Measurements from ENCODE around the gene TIMP3.

The TIMP3 gene

GRCh38 chr22:32788904-32789624 is 12.4 kb upstream of the TIMP3 start:
- no peak for DNase-seq

DNA sequence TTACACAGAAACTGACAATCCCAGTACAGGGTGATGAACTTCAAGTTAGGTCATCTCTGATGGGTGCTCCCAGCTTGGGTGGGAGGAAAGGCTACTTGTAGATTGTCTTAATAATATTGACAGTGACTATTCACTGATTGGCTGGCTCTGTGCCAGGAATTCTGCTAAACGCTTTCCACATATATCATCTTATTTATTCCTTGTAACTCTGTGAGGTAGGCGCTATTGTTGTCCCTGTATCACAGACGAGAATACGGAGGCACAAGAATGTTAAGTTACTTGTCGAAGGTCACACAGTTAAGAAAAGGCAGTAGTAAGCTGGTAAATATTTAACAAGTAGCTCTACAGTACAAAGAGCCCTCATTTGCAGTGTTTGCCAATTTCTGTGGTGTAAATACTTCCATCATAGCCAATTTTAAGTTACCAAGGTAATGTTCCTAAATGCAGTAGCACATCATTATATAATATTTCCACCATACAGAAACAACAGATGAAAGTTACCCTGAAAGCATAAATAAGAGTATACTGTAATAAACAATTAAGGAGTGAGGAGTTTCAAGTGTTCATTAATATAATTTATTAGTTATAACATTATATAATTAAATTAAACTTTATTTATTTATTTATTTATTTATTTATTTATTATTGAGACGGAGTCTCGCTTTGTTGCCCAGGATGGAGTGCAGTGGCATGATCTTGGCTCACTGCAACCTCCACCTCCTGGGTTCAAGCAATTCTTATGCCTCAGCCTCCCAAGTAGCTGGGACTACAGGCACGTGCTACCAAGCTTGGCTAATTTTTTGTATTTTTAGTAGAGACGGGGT is 11.5 kb upstream of the TIMP3 start:
- no peak for DNase-seq

- DNase-seq = no peak
Observed at GRCh38 chr22:32791056-32791455, 10.4 kb upstream of the TIMP3 start.

DNA sequence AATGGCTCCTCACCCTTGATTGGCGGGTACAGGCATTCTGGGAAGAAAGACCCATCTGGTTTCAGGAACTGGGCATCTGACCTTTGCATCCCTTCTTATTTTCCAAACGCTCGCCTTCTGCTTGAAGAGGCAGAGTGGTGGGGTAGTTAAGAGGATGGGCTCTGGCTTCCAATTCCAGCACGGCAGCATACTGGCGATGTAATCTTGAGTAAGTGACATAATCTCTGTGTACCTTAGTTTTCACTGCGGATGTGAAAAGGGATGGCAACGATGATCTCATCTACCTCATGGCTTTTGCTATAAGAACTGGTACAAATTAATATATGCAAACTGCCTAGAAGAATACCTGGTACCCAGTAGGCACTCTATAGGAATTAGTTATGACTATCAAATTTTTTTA is 10.0 kb upstream of the TIMP3 start:
- no peak for DNase-seq

DNA sequence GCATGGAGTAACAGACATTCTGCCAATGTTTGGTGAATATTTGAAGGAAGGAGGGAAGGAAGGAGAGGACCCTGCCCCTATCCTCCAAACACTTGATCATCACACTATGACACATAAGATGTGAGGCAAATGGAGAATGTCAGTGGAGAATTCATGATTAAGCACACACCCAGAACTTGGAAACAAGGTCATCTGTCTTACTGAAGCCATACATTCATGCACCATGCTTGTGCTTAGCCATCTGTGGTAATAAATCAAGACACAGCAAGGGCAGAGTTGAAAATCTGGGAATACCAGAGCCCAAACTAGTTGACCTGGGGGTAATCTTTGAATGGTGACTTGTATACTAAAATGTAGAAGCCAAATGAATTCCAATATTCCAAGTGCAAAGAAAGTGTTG is 7.9 kb upstream of the TIMP3 start:
- DNase-seq = no peak

GRCh38 chr22:32794449-32795213 is 6.9 kb upstream of the TIMP3 start:
- no peak for DNase-seq

DNA sequence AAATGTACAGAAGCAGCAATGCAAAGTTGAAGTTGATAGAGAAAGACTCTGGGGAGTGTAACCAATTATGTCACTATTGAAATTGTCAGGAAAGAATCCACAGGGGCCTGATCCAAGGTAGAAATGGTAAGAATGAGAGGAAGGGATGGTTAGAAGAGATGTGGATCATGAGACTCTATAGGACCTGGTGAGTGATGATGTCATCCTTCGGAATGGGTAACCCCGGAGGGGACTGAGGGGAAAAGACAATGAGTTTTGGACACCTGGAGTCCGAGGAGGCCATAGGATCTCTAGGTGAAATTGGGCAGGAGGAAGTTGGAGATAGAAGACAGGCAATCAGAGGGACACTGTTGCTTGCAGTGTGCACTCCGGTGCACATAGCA is 6.3 kb upstream of the TIMP3 start:
- no peak for DNase-seq

- peak; percentile 55 for DNase-seq
Observed at GRCh38 chr22:32796865-32797573, 4.5 kb upstream of the TIMP3 start.

DNA sequence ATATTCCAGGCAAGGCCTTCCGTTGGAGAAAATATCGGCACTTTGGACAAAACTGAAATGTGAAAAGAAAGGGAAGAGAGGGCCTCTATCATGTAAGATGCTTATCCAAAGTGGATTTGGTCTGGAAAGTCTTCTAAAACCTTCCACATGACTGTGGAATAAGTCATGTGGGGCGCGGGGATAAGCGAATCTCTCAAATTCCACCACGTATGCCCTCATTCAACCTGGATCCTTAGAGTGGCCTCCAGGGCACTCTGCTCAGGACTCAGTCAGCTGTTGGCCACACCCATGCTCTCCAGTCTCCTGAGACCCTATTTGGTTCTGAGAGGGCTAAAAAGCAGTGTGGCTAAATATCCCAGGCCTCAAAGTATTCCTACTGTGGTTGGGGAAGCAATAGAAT is 2.0 kb upstream of the TIMP3 start:
- no peak for DNase-seq

DNA sequence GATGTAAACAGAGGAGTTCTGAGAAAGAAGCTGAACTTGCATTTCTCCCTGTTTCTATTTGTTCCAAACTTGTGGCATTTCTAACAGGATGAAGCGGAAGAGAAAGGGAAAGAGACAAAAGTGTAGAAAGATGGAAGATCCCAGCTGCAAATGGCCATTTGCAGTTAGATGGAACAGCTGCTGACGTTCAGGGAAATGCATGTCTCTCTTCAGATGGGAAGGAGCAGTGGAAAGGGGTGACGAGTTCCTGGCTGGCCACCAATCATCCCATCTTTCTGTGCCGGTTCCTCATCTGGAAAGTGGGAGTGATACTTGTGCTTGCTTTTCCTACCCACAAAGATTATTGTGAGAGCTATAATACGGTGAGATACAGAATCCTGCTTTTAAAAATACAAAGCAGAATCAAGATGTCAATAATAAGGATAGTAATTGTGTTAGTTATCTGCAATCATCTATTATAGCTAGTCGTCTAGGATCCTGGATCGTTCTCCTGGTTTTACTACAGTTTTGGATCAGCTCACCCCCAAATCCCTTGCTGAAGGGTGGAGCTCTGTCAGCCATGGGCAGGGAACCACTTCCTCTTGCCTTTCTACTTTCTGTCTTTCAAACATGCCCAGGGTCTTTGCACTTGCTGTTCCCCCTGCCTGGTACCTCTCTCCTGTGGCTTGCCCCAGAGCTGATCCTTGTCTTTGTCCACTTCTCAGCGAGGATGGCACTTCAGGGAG is 1.2 kb upstream of the TIMP3 start:
- DNase-seq = no peak

GRCh38 chr22:32800994-32801536 is 440 bp upstream of the TIMP3 start:
- no peak for DNase-seq

DNA sequence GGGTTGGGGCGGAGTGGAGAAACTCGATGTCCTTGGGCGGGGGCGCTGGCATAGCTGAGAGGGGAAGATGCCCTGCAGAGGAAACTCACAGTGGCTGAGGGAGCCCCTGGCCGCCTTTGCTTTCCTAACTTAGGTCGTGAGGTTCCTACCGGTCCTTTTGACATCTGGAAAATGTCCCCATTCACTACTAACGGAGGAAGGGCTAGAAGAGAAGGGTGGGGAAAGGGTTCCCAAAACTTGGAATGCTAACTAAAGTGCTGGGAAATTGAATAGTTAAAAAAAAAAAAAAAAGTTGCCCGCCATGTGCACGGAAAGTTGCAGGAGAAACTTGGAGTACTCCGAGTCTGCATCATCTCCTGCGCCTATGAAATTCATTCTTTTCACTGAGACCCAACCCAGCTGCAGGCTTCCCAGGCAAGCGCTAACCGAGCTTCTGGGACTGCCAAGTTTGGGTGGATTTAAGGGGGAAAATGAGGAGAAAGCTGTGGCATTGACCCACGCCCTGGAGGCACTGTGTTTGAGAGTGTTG is 796 bp downstream of the TIMP3 start:
- no peak for DNase-seq

DNA sequence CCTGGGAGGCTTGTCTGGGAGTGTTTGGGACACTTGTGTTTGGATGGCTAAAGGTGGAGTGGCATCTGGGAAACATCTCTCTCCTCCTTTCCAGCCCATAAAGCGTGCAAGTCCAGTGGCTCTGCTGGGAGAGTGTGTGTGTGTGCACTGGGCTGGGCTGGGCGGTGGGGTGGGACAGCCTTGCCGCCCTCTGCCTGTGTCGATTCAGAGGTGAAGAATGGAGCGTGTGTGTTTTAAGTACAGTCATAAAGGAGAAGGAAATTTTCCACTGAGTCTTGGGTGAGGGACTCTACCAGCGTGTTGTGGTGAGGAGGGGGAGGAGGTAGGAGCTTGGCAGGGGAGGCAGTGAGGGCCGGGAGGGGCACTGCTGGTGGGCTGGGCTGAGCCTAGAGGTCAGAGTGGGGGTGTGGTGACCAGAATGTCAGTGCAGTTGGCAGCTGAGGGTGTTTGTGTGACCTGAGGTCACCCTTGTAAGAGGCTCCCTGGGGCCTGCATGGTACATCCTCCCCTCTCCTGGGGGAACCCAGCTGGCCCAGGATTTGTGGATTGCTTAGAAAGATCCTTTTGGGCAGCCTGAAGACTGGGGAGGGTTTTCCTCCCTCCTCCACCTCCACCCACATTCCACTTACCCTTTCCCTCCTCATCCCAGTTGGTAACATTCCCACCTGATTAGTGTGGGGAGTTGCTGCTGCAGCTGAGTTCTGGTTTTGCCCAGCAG is 1.7 kb downstream of the TIMP3 start:
- no peak for DNase-seq

DNA sequence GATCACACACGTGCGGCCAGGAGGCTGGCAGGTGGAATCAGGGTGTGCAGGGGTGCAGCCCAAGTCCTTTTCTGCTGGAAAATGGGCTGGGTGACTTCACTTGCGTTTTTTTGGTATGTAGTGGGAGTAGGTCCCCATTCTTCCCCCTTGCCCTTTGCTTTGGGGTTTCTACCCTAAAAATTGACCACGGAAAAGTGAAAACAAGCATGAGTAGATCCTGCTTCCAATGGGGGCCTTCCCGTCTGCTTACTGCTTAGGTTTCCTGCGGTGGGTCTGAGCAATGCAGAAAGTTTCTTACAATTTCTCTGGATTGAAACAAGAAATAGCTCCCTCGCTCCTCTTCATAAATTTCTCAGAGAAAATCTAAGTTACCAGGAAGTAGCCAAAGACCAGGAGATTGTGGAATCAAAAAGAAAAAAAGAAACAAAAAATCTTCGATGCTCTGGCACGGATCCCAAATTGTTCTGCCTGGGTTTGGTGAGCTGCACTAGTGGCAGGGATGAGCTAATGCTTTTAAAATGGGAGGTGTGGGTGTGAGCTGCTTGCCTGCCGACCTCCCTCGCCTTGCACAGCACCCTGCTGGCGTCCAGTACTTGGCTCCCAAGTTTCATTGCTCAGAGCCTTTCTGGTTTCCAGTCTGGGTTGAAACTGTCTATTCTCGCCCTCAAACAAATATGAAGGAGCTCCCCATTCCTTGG is 2.4 kb downstream of the TIMP3 start:
- DNase-seq = no peak

DNA sequence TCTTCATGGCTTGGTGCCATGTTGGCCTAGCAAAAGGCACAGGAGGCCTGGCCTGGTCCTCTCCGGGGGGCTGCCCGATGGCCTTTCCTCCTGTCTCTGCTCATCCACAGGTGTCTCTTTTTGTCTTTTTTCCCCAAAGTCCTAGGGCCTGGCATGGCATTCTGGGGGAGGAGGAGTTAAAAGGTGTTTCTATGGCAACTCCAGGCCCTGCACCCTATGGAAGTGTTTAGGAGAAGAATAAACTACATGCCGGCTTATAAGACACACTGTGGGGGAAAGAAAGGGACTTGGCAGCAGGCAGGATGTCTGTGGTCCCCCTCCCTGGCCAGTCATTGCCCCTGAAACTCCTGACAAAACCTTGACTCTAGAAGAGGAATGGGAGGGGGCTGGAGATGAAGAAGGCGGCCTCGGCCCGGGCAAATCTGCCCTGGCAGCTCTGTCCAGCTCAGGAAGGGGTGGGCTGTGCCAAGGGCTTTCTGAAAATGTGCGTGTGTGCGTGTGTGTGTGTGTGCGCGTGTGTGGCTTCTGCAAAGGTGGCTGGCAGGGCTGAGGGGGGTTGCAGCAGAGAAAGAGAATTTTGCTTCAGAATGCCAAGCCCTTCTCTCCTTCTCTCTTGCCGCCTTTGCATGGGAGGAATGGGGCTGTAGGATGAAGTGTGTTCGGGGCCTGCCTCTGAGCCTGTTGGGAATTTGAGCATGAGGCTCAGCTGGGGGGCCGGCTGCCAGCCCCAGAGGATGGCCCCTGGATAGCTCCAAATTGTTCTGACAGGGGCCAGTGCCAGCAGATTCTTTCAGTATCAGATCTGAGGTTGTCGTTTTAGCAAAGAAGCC is 3.2 kb downstream of the TIMP3 start:
- no peak for DNase-seq

DNA sequence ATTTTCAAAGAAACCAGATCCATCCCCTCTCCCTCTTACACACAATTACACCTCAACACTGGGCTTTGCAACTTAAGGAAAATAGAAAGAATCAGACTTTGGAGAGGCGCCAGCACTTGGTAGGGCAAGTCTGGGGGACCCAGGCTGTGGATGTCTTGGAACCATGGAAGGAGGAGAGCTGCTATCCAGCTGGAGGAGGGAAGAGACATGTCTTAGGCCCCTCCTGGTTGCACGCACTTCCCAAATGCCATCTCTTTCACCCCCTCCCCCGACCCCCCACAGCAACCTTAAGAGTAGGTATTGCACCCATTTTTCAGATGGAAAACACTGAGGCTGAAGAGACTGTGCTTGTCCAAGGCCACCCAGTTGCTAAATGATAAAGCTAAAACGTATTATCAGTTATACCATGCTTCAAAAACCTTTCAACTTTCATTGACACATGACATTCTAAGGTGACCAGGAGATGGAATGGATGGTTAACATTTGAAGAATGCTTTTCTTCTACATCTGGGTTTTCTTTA is 3.9 kb downstream of the TIMP3 start:
- DNase-seq = no peak

DNA sequence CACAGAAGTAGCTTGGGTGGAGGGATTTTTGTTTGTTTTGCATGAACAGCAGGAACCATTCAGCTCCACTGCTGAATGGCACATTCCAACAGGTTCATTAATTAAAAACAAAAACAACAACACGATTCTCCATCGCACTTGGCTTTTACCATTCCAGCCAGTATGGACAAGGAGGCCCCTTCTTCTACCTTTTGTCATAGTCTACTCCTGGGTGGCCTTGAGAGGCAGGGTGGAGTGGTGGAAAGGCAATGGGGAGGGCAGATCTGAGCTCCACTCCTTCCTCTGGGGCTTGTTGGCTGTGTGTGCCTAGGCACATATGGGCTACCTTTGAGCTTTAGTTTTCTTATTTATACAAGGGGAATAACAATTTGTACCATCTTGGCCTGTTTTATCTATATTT is 4.8 kb downstream of the TIMP3 start:
- no peak for DNase-seq

DNA sequence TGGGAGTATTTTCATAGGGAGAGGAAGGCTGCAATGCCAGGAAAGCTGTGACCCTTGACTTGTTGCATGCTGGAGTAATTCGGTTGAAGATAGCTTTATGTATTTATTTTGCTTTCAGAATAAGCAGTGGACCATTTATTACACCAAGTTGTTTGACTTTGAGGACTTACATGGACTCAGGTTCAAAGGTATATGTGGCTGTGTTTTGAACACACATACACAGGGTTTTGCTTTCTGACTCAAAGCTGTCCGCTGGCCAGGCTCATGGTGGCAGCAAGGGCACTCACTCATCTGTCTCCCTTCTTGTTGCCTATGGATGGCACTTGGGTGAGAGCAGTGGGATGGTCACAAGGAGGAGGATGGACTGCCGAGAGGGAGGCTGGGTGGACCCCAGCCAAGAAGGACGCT is 6.5 kb downstream of the TIMP3 start:
- no peak for DNase-seq
